Stomach (tissue), 4 donors: ENCODE measurements around the gene ANKRD31.

Experiments used
- POLR2A ChIP-seq, 4 donors: fragments of 450-650 bp; IDR thresholded peaks; one replicate each; pipeline ENCODE4 v1.6.1; 2016; ENCODE audit warnings: antibody characterized with exemption in 4 of 4, control low read depth in 2 of 4, mild to moderate bottlenecking in 1 of 4, moderate library complexity in 1 of 4
- POLR2AphosphoS5 ChIP-seq, 3 donors: sonication (generic); formaldehyde crosslinking; IDR thresholded peaks; one replicate each; pipeline ENCODE4 v1.6.1; 2016; ENCODE audit warnings: antibody characterized with exemption in 3 of 3
- TF ChIP-seq, protein P1 (sequence below), 7 experiments: fragments of 450-650 bp in 4 of 7; fragments of 200-600 bp in 3 of 7; sonication (generic) in 3 of 7; IDR thresholded peaks; one replicate each; pipeline ENCODE4 v1.5.1; 2016 to 2019; ENCODE audit warnings: antibody characterized with exemption in 7 of 7, control low read depth in 2 of 7, mild to moderate bottlenecking in 1 of 7

DNA sequence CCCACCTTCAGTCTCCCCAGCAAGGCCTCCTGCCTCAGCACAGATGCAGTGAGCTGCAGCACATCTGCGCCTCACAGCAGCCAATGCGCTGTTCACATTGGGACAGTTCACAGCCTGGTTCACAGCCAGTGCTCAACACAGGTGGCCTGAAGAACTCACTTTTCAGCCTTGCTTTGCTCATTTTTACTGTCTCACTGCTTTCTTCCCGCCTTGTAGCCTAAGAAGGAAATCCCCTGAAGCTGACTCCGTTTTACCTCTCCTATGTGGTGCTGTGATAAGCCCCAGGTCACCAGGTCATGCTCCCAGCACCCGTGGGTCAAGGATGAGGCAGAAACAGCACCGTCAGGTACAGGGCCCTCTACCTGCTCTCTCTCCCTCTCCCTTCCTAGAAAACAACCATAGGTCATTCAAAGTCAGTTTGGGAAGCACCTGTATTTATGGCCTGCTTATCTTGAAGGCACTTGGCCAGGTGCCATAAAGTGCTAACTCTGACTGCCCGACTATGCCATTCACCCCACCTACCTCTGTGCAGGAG lies 185.4 kb downstream of the ANKRD31 start:
- TF ChIP-seq, protein P1, sequence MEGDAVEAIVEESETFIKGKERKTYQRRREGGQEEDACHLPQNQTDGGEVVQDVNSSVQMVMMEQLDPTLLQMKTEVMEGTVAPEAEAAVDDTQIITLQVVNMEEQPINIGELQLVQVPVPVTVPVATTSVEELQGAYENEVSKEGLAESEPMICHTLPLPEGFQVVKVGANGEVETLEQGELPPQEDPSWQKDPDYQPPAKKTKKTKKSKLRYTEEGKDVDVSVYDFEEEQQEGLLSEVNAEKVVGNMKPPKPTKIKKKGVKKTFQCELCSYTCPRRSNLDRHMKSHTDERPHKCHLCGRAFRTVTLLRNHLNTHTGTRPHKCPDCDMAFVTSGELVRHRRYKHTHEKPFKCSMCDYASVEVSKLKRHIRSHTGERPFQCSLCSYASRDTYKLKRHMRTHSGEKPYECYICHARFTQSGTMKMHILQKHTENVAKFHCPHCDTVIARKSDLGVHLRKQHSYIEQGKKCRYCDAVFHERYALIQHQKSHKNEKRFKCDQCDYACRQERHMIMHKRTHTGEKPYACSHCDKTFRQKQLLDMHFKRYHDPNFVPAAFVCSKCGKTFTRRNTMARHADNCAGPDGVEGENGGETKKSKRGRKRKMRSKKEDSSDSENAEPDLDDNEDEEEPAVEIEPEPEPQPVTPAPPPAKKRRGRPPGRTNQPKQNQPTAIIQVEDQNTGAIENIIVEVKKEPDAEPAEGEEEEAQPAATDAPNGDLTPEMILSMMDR (IDR thresholded peaks at IDR 0.05): no peak
- TF ChIP-seq POLR2A (IDR thresholded peaks at IDR 0.05): no peak
- TF ChIP-seq POLR2AphosphoS5 (IDR thresholded peaks at IDR 0.05): peak in 1 of 3 donors; percentile 26
